T-helper 17 cell (primary cell): ENCODE results near the gene ATP2C2. TPM values are rescaled to one million over a fixed set of nuclear protein-coding genes. Genes with fewer than 3 reads are reported as not detected.

Source experiments
- ATAC-seq: fragments of 150-1000 bp; cut with Tn5 transposase; 2 replicates; pipeline ENCODE4 v1.10.0; 2021; ENCODE audit warnings: mild to moderate bottlenecking, moderate library complexity
- DNase-seq, 3 donors: peaks; one replicate each; pipeline versions ENCODE4 v3.0.0 to v3.0.0-alpha.2; 2020 to 2021
- H3K9me3 ChIP-seq: one replicate; pipeline ENCODE4 v1.7.0; 2013; ENCODE audit warnings: low read length, mild to moderate bottlenecking; ENCODE audit not compliant: control insufficient read depth, poor library complexity, severe bottlenecking
- H3K27ac Mint-ChIP-seq: one replicate; pipeline ENCODE4 v1.8.0; 2022; ENCODE audit warnings: mild to moderate bottlenecking, moderate library complexity, mixed read lengths
- H3K27me3 Mint-ChIP-seq: one replicate; pipeline ENCODE4 v1.8.0; 2022; ENCODE audit warnings: mixed read lengths
- H3K36me3 Mint-ChIP-seq: one replicate; pipeline ENCODE4 v1.8.0; 2022; ENCODE audit warnings: low read depth, mixed read lengths
- H3K4me1 Mint-ChIP-seq: one replicate; pipeline ENCODE4 v1.8.0; 2022; ENCODE audit warnings: mild to moderate bottlenecking, mixed read lengths
- H3K4me3 Mint-ChIP-seq: one replicate; pipeline ENCODE4 v1.8.0; 2022; ENCODE audit warnings: mild to moderate bottlenecking, moderate library complexity, mixed read lengths
- total RNA-seq, 4 donors: library from RNA in 2 of 4; stranded (reverse) in 2 of 4; gene quantifications; one replicate each; pipeline ENCODE4 v1.2.3 and lab custom pipeline; 2022 to 2026

ATP2C2 gene
- total RNA-seq, 2 donors from 2014 or later = not detected

GRCh38 chr16:84482001-84482891 is 113.9 kb downstream of the ATP2C2 start:
- DNase-seq (no peak), ATAC-seq (no peak)
- no peaks in the 10 kb centered on the region for H3K27me3 Mint-ChIP-seq
- no peak overlapping the region for H3K27ac Mint-ChIP-seq
- H3K4me1 Mint-ChIP-seq = no peaks in the 10 kb centered on the region
- H3K9me3 ChIP-seq = no peaks in the 10 kb centered on the region
- H3K4me3 Mint-ChIP-seq = no peak overlapping the region
- no peaks in the 10 kb centered on the region for H3K36me3 Mint-ChIP-seq

GRCh38 chr16:84482951-84483881 is 114.9 kb downstream of the ATP2C2 start:
- Mint-ChIP-seq H3K4me1 (no peaks in the 10 kb centered on the region), H3K27me3 (no peaks in the 10 kb centered on the region), H3K27ac (no peak overlapping the region), H3K36me3 (no peaks in the 10 kb centered on the region), H3K4me3 (no peak overlapping the region)
- no peaks in the 10 kb centered on the region for H3K9me3 ChIP-seq
- no peak for DNase-seq
- ATAC-seq = no peak

- DNase-seq (no peak), ATAC-seq (no peak)
- Mint-ChIP-seq H3K4me1 (peaks cover 2% of the 10 kb centered on the region), H3K36me3 (peaks cover 4% of the 10 kb centered on the region), H3K27me3 (no peaks in the 10 kb centered on the region), H3K27ac (no peak overlapping the region), H3K4me3 (no peak overlapping the region)
- no peaks in the 10 kb centered on the region for H3K9me3 ChIP-seq
These were observed 115.7 kb downstream of the ATP2C2 start for GRCh38 chr16:84483882-84484565.

GRCh38 chr16:84484579-84485254 is 116.4 kb downstream of the ATP2C2 start:
- Mint-ChIP-seq H3K36me3 (peaks cover 4% of the 10 kb centered on the region), H3K27me3 (no peaks in the 10 kb centered on the region), H3K4me1 (peaks cover 2% of the 10 kb centered on the region), H3K27ac (no peak overlapping the region), H3K4me3 (no peak overlapping the region)
- ATAC-seq = no peak
- H3K9me3 ChIP-seq = no peaks in the 10 kb centered on the region
- DNase-seq = no peak

DNA sequence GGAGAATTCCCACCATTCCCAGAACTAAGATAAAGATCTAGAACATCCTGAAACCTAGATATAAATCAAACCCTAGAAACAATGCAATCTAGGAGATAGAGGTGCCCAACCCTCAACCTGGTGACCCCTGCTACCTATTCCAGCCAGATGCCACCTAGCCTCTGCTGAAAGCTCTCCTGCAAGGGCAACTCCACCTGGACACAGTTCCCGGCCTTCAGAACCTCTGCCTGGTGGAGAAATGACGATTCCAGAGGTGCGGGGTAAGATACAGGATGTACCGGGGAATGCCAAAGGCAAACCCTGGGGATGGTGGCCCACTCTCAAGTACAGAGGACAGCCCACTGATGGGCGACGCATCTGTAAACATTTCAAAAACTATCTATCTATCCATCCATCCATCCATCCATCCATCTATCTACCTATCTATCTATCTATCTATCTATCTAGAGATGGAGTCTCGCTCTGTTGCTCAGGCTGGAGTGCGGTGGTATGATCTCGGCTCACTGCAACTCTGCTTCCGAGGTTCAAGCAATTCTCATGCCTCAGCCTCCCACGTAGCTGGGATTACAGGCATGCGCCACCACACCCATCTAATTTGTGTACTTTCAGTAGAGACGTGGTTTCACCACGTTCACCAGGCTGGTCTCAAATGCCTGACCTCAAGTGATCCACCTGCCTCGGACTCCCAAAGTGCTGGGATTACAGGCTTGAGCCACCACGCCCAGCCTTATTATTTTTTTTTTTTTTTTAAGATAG is 117.1 kb downstream of the ATP2C2 start:
- Mint-ChIP-seq H3K27ac (peak overlapping the region; percentile 34), H3K27me3 (no peaks in the 10 kb centered on the region), H3K36me3 (peaks cover 4% of the 10 kb centered on the region), H3K4me1 (peaks cover 2% of the 10 kb centered on the region), H3K4me3 (no peak overlapping the region)
- ATAC-seq = no peak
- H3K9me3 ChIP-seq = no peaks in the 10 kb centered on the region
- no peak for DNase-seq

DNA sequence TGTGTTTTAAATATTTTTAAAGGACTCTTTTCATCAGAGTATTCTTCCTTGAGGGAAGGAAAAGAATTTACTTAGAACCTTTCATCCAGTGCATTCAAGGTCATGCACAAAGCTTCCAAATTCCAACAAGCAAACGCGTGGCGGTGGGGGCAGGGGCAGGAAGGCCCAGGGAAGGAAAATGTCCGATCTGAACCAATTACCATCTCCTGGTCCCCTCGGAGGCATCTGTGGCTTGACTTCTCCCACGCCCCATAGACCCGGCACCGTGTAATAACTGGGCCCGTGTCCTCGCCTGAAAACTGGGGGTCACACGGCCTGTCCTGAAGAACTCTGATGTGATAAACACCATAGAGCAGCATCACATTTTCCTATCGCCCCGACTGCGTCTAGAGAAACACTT is 117.8 kb downstream of the ATP2C2 start:
- H3K4me3 Mint-ChIP-seq = no peak overlapping the region
- DNase-seq = no peak
- peaks cover 2% of the 10 kb centered on the region for H3K4me1 Mint-ChIP-seq
- H3K36me3 Mint-ChIP-seq = peaks cover 4% of the 10 kb centered on the region
- H3K9me3 ChIP-seq = no peaks in the 10 kb centered on the region
- peak overlapping the region; percentile 34 for H3K27ac Mint-ChIP-seq
- ATAC-seq = no peak
- no peaks in the 10 kb centered on the region for H3K27me3 Mint-ChIP-seq

DNA sequence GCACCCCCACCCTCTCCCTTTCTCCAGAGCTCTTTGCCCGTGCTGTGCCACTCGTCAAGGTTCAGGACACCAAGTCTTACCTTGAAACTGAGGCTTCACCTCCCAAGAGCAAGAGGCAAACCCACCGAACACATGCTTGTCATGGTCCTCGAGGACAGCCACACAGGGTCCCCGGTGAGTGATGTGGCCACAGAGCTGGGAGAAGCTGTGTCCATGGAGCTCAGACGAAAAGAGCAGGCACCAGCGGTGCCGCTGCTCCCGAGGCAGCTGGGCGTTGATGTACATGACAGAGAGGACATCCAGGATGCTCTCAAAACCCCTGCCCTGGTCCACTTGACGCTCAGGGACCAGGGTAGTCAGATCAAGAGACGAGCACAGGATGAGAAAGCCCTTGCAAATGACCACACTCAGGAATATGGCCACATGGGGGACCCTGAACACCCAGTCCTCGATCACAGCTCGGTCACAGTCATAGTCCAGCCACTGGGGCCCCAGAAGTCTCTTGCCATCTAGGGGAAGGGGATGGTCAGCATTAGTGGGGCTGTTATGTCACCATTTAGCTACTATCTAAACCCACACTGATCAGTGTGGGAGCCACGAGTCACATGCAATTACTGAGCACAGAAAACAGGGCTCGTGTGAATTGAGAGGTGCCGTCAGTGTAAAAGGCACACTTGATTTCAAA is 118.4 kb downstream of the ATP2C2 start:
- no peak for DNase-seq
- H3K9me3 ChIP-seq = no peaks in the 10 kb centered on the region
- H3K4me3 Mint-ChIP-seq = no peak overlapping the region
- H3K4me1 Mint-ChIP-seq = peaks cover 2% of the 10 kb centered on the region
- no peak for ATAC-seq
- H3K27me3 Mint-ChIP-seq = no peaks in the 10 kb centered on the region
- peak overlapping the region; percentile 34 for H3K27ac Mint-ChIP-seq
- H3K36me3 Mint-ChIP-seq = peaks cover 4% of the 10 kb centered on the region

DNA sequence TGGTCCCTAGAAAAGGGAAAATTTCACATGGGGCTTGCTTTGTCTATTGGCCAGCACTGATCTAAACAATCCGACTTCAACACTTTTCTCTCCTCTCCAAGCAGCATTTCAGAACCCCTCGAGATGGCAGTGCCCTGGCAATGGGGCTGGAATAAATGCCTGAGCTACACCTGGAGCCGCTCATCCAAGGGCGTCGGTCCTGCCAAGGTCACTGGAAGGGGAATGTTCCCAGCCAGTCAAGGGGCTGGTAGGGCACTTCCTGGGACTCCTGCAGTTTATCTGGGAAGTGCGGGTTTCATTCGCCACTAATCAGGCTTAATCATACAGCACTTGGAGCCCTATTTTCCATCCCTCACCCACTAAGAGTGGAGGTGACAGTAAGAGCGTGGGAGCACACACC is 119.0 kb downstream of the ATP2C2 start:
- ATAC-seq (no peak), DNase-seq (no peak)
- no peaks in the 10 kb centered on the region for H3K9me3 ChIP-seq
- Mint-ChIP-seq H3K4me1 (peaks cover 2% of the 10 kb centered on the region), H3K27ac (no peak overlapping the region), H3K27me3 (no peaks in the 10 kb centered on the region), H3K4me3 (no peak overlapping the region), H3K36me3 (peaks cover 4% of the 10 kb centered on the region)

DNA sequence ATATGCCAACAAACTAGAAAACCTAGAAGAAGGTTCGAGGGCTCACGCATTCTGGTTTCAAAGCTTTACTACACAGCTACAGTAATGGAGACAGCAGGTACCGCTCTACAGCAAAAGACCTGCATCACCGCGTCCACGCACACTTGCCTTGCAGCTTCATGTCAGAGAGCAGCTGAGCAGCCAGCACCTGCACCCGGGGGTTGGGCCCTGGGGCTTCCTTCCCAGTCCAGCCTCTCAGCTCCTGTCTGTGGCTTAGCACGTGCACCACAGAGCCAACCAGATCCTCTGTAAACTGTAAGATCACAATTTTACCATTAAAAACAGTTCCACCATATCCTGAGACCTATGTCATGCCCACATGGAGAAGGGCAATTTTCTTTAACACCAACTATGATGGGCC is 120.8 kb downstream of the ATP2C2 start:
- peaks cover 8% of the 10 kb centered on the region for H3K36me3 Mint-ChIP-seq

DNA sequence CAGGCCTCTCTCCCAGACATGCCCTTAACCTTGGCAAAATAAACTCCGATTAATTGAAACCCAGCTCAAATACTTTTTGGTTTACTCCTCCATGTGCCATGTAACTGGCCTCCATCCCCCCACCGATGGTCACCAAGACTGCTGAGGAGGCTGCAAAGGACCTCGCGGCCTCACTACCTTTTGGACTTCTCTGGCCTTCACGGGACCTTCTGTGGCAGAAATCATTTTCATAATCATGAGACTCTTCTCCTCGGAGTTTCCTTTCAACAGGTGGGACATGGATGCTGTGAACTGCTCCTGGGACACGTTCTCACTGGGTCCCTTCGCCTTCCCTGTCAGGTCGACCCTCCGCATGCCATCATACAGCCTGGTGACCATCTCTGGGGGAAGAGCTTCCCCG is 127.2 kb downstream of the ATP2C2 start:
- H3K27ac Mint-ChIP-seq = no peak overlapping the region
- no peaks in the 10 kb centered on the region for H3K27me3 Mint-ChIP-seq
- ATAC-seq (no peak), DNase-seq (no peak)
- H3K4me1 Mint-ChIP-seq = peaks cover 2% of the 10 kb centered on the region
- H3K36me3 Mint-ChIP-seq = peaks cover 10% of the 10 kb centered on the region
- H3K9me3 ChIP-seq = no peaks in the 10 kb centered on the region
- no peak overlapping the region for H3K4me3 Mint-ChIP-seq

More for the DNA sequence above, 120.8 kb downstream of the ATP2C2 start:
- H3K4me1 Mint-ChIP-seq = peaks cover 2% of the 10 kb centered on the region
- no peak overlapping the region for H3K4me3 Mint-ChIP-seq
- DNase-seq (no peak), ATAC-seq (no peak)
- no peaks in the 10 kb centered on the region for H3K9me3 ChIP-seq
- no peak overlapping the region for H3K27ac Mint-ChIP-seq
- H3K27me3 Mint-ChIP-seq = no peaks in the 10 kb centered on the region

DNA sequence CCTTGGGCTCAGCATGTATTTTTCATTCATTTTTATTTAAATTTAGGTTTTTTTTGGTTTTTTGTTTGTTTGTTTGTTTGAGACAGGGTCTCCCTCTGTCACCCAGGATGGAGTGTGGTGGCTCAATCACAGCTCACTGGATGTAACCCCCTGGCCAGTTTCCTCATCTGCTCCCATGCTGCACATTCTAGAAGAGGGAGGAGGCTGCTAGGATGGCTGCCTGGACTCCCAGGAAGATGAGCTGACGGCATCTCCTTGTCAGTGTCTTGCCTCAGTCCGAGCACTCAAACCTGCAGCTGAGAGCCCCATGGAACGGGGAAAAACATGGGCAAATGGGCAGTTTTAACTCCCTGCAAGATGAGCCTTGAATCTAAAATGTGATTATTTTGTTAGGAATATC is 128.7 kb downstream of the ATP2C2 start:
- H3K4me3 Mint-ChIP-seq = no peak overlapping the region
- DNase-seq (no peak), ATAC-seq (no peak)
- no peak overlapping the region for H3K27ac Mint-ChIP-seq
- no peaks in the 10 kb centered on the region for H3K9me3 ChIP-seq
- H3K4me1 Mint-ChIP-seq = peaks cover 2% of the 10 kb centered on the region
- H3K36me3 Mint-ChIP-seq = peaks cover 10% of the 10 kb centered on the region
- no peaks in the 10 kb centered on the region for H3K27me3 Mint-ChIP-seq
